LNCaP clone FGC (cell line): ENCODE measurements around the gene ASMTL.
"Not testable (repeated sequence)": the region's sequence is repeated elsewhere in the genome, so short reads cannot be mapped to it uniquely, and the experiment has no call there.

ENCODE experiments used
- DNase-seq: peaks from one replicate; pipeline ENCODE4 v3.0.0-alpha.2; 2011; ENCODE audit warnings: low read depth
- H3K4me3 ChIP-seq: 2 replicates; pipeline ENCODE4 v1.5.1; 2011; ENCODE audit warnings: mild to moderate bottlenecking, low read depth, low read length, control low read depth
- TF ChIP-seq, protein P1 (sequence below): IDR thresholded peaks from 2 replicates; pipeline ENCODE4 v1.5.1; 2012; ENCODE audit warnings: mild to moderate bottlenecking; ENCODE audit not compliant: control insufficient read depth, insufficient read depth; ENCODE audit errors: extremely low read depth

Gene ASMTL

DNA sequence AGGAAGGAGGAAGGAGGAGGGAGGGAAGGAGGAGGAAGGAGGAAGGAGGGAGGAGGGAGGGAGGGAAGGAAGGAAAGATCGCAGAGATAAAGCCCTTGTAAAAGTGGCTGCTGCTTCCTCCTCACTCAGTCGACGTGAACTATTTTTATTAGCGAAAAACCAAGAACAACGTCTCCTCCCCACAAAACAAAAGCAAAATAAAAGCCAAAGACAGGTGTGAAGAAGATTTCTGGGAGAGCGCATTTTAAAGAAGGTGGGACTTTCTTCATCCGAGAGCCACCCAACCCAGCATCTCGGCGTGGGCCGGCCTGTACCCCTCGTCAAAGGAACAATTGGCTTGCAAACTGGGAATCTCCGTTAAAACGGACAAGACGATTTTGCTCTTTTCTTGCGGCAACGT is 40.7 kb upstream of the ASMTL start:
- DNase-seq: peak; percentile 6
- no peak overlapping the region for H3K4me3 ChIP-seq
- TF ChIP-seq, protein P1, sequence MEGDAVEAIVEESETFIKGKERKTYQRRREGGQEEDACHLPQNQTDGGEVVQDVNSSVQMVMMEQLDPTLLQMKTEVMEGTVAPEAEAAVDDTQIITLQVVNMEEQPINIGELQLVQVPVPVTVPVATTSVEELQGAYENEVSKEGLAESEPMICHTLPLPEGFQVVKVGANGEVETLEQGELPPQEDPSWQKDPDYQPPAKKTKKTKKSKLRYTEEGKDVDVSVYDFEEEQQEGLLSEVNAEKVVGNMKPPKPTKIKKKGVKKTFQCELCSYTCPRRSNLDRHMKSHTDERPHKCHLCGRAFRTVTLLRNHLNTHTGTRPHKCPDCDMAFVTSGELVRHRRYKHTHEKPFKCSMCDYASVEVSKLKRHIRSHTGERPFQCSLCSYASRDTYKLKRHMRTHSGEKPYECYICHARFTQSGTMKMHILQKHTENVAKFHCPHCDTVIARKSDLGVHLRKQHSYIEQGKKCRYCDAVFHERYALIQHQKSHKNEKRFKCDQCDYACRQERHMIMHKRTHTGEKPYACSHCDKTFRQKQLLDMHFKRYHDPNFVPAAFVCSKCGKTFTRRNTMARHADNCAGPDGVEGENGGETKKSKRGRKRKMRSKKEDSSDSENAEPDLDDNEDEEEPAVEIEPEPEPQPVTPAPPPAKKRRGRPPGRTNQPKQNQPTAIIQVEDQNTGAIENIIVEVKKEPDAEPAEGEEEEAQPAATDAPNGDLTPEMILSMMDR: no peak

DNA sequence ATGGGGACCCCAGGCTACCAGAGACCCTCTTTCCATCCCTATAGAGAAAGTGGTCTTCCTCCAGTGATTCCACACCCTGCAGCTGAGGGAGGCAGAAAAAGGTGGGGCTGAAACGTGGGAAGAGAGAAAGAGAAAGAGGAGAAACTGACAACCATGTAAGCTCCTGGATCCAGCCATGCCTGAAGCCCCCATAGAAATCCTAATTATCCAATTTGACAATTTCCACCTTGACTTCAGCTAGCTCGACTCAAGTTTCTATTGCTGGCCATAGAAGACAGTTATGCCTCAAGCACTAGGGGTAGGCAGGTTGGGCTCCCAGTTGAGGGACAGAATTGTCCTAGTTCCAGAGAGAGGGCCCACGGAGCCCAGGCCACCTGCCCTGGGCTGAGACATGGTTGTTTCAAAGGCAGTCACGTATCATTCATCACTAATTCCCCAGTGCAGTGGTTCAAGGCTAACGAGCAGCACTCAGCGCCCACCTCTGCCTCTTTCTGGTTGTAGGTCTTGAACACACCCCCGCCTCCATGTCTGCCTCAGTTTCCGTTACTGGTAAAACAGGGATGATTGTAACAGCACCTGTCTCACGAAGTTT is 39.8 kb upstream of the ASMTL start:
- no peak overlapping the region for H3K4me3 ChIP-seq
- DNase-seq: no peak
- TF ChIP-seq, protein P1: no peak

DNA sequence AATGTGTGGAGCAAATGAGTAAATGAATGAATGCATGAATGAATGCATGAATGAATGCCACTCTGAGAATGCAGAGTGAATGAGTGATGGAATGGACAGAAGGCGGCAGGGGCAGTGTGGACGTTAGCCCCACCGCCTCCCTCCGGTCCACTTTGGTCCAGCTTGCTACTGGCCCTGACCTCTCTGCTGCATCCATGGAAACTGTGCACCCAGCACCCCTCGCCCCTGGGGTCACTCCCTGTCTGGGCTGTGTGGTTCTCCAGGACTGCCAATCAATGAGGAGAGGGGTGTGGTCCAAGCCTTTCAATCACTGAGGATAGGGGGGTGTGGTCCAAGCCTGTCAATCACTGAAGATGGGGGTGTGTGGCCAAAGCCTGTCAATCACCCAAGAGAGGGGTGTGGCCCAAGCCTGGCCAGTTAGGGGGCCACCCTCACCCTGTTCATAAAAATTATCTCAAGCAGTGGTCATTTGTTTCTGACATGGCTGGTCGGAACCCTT is 39.2 kb upstream of the ASMTL start:
- TF ChIP-seq, protein P1: no peak
- DNase-seq: peak; percentile 37
- H3K4me3 ChIP-seq: no peak overlapping the region

DNA sequence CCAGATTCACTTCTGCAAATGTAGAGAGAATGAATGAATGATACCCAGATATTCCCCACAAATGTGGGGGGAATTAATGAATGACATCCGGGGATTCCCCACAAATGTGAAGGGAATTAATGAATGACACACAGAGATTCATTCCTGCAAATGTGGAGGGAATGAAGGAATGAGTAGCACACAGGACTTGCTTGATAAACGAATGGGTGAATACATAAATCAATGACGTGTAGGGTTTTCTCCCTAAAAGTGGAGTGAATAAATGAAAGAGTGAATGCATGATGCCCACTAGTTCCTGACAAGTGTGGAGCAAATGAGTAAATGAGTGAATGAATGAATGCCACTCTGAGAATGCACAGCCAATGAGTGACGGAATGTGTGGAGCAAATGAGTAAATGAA is 38.5 kb upstream of the ASMTL start:
- DNase-seq, H3K4me3 ChIP-seq: not testable (repeated sequence)

DNA sequence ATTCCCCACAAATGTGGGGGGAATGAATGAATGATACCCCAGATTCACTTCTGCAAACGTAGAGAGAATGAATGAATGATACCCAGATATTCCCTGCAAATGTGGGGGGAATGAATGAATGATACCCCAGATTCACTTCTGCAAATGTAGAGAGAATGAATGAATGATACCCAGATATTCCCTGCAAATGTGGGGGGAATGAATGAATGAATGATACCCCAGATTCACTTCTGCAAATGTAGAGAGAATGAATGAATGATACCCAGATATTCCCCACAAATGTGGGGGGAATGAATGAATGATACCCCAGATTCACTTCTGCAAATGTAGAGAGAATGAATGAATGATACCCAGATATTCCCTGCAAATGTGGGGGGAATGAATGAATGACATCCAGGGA is 38.0 kb upstream of the ASMTL start:
- not testable (repeated sequence) for H3K4me3 ChIP-seq, DNase-seq

DNA sequence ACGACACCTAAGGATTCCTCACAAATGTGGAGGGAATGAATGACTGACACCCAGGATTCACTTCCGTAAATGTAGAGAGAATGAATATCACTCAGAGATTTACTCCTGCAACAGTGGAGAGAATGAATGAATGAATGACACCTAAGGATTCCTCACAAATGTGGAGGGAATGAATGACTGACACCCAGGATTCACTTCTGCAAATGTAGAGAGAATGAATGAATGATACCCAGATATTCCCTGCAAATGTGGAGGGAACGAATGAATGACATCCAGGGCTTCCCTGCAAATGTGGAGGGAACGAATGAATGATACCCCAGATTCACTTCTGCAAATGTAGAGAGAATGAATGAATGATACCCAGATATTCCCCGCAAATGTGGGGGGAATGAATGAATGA is 36.6 kb upstream of the ASMTL start:
- not testable (repeated sequence) for H3K4me3 ChIP-seq, DNase-seq

DNA sequence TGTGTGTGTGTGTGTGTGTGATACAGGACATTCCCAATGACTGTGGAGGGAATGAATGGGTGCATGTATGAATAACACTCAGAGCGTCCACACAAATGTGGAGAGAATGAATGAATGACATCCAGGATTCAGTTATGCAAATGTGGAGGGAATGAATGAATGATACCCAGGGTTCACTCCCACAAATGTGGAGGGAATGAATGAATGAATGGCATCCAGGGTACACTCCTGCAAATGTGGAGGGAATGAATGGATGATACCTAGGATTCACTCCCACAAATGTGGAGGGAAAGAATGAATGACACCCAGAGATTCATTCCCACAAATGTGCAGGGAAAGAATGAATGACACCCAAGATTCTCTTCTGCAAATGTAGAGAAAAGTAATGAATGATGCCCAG is 36.0 kb upstream of the ASMTL start:
- TF ChIP-seq, protein P1: no peak
- DNase-seq: no peak
- H3K4me3 ChIP-seq: no peak overlapping the region

DNA sequence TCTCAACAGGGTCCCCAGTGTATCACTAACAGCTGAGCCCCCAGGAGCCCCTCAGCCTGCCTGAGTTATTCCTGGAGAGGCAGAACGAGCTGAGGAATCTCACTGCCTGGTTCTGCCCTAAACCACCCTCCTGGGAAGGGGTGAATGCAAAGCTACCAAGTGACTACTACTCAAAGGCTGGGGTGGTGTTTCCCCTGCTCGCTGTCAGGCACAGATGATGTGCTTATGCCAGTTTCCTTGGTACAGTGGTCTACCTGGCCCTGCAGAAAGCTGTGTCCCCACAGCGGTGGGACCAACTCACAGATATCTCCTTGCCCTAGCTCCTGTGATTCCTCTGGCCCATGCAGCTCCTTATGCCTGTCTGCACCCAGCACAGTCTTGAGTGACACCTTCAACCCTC is 35.4 kb upstream of the ASMTL start:
- no peak for DNase-seq
- no peak overlapping the region for H3K4me3 ChIP-seq
- TF ChIP-seq, protein P1: no peak

DNA sequence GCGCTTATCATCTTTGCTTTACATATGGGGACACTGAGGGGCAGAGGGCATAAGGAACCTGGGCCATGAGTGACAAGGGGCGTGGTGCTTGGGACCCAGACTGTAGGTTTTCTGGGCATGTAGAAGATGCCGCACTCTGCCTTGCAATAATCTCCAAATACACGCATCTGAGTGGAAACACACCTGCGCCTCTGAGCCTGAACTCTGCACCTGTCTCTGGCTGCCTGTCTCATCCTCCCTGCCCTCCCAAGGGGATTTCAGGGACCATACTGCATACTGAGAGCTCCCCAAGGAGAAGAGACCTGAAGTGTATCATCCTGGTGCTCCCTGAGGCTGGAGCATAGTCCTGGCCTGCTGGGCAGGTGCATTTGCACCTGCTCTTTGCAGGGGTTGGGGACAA is 34.7 kb upstream of the ASMTL start:
- DNase-seq: no peak
- H3K4me3 ChIP-seq: no peak overlapping the region
- TF ChIP-seq, protein P1: no peak
